ENCODE data around the gene FRMD5. TPM values are rescaled to one million over a fixed set of nuclear protein-coding genes. Genes with fewer than 3 reads are reported as not detected.
"Not testable (repeated sequence)": the region's sequence is repeated elsewhere in the genome, so short reads cannot be mapped to it uniquely, and the experiment has no call there.

The FRMD5 gene
- polyA plus RNA-seq, 2 of the 4 experiments (the other 2 are of a cell fraction) = 2.5 to 3.6 TPM

- TF ChIP-seq NR3C1 (IDR thresholded peaks at IDR 0.05) (no peak), HOXB13 (CRISPR knock-in tag; IDR thresholded peaks at IDR 0.05; ENCODE audit: low read depth) (peak; percentile 69), HOXB5 (CRISPR knock-in tag; IDR thresholded peaks at IDR 0.05) (peak; percentile 74; the same call in 1 of the 2 replicates), E2F6 (IDR thresholded peaks at IDR 0.05; ENCODE audit: borderline replicate concordance, low read depth) (peak; percentile 93), USF2 (IDR thresholded peaks at IDR 0.05) (no peak), SMC3 (IDR thresholded peaks at IDR 0.05) (no peak)
These were observed 368.3 kb downstream of the FRMD5 start, which contains the start of gene WDR76 (continued) for GRCh38 chr15:43826508-43827341.

- H3K4me2 ChIP-seq = peak overlapping the region; percentile 95
- WGBS (ENCODE audit: missing lambda C conversion rate) = 95% methylated on average over 11 of the region's 11 CpGs
- H3K9me3 ChIP-seq = no peaks in the 10 kb centered on the region
- FAIRE-seq (no peak), ATAC-seq (no peak), DNase-seq (ENCODE audit: low read depth in 1 of 2, low spot score in 1 of 2) (no peak)
- POLR2A ChIA-PET = no interaction called here
- peak overlapping the region; percentile 56; the same call in 2 of the 3 replicates for H3K4me3 ChIP-seq
- CTCF ChIA-PET = no interaction called here
- TF ChIP-seq EHMT2 (IDR thresholded peaks at IDR 0.05; ENCODE audit: low read depth) = no peak
- no peak for TF ChIP-seq ZC3H11A (IDR thresholded peaks at IDR 0.05)
- no peak for TF ChIP-seq RFX5 (IDR thresholded peaks at IDR 0.05)
- TF ChIP-seq BHLHE40 (IDR thresholded peaks at IDR 0.05; ENCODE audit: low read depth, low read length) = no peak
- TF ChIP-seq KDM1A (IDR thresholded peaks at IDR 0.05; ENCODE audit: low read depth) = no peak
- TF ChIP-seq REST (IDR thresholded peaks at IDR 0.05) = no peak
- no peak for TF ChIP-seq NR3C1 (IDR thresholded peaks at IDR 0.05)
- peaks cover 18% of the 10 kb centered on the region; the same call in 2 of the 3 replicates for H3K4me1 ChIP-seq
- H3K27ac ChIP-seq = peak overlapping the region; percentile 77 to 86
These were observed 369.0 kb downstream of the FRMD5 start for GRCh38 chr15:43826029-43826507.

GRCh38 chr15:43825305-43825704 lies 369.8 kb downstream of the FRMD5 start:
- CTCF ChIA-PET; H3K9me3 ChIP-seq; H3K27ac ChIP-seq; DNase-seq (ENCODE audit: low read depth in 1 of 2, low spot score in 1 of 2); H3K4me2 ChIP-seq; H3K4me3 ChIP-seq; FAIRE-seq; ATAC-seq: not testable (repeated sequence)
- POLR2A ChIA-PET = interaction anchor here (0.8 to 1.2 kb wide), 5 partner anchors 21 to 602 kb away, joined by 3 to 7 read pairs (median 4); partner anchors contain the start of genes HYPK and SERINC4
- peaks cover 18% of the 10 kb centered on the region; the same call in 2 of the 3 replicates for H3K4me1 ChIP-seq
- WGBS (ENCODE audit: missing lambda C conversion rate) = 95% methylated on average over 11 of the region's 11 CpGs
